OCI-LY3 (cell line): ENCODE data around the gene KCNG1.

Source experiments
- EZH2phosphoT487 ChIP-seq: fragments of 200-600 bp; shearing (Covaris generic); IDR thresholded peaks from 2 replicates; pipeline ENCODE4 v1.6.1; 2018; ENCODE audit warnings: antibody characterized with exemption, mixed run types, low read depth
- TF ChIP-seq, protein P1 (sequence below): fragments of 200-600, 300-600 bp; sonication (generic); IDR thresholded peaks from 2 replicates; pipeline ENCODE4 v1.5.1; 2014; ENCODE audit warnings: antibody characterized with exemption, low read length, low read depth

DNA sequence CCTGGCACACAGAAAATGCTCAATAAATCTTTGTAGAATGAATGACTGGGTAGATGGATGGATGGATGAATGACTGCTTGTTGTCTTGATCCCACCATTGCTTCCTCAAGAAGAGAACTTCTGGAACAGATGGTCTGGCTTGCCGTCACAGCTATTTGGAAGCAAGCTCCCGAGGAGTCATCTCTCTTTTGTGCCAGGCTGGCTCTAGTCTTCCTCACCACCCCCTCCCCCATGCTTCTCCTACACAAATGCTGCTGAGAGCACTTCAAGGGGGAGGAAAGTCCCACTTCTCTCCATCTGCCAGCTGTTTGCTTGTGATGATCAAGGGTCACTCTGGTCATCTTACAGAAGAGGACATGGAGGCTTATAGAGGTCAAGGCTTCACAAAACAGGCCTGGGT is 11.6 kb upstream of the KCNG1 start:
- TF ChIP-seq, protein P1, sequence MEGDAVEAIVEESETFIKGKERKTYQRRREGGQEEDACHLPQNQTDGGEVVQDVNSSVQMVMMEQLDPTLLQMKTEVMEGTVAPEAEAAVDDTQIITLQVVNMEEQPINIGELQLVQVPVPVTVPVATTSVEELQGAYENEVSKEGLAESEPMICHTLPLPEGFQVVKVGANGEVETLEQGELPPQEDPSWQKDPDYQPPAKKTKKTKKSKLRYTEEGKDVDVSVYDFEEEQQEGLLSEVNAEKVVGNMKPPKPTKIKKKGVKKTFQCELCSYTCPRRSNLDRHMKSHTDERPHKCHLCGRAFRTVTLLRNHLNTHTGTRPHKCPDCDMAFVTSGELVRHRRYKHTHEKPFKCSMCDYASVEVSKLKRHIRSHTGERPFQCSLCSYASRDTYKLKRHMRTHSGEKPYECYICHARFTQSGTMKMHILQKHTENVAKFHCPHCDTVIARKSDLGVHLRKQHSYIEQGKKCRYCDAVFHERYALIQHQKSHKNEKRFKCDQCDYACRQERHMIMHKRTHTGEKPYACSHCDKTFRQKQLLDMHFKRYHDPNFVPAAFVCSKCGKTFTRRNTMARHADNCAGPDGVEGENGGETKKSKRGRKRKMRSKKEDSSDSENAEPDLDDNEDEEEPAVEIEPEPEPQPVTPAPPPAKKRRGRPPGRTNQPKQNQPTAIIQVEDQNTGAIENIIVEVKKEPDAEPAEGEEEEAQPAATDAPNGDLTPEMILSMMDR: no peak
- no peak for TF ChIP-seq EZH2phosphoT487
